ENCODE data around the gene ACTR3C. TPM values are rescaled to one million over a fixed set of nuclear protein-coding genes. Genes with fewer than 3 reads are reported as not detected.
"Not testable (repeated sequence)": the region's sequence is repeated elsewhere in the genome, so short reads cannot be mapped to it uniquely, and the experiment has no call there.

Gene ACTR3C
- total and polyA plus RNA-seq, 2 donors, result 2.9 to 6.2 TPM

GRCh38 chr7:150287815-150288214 lies 35.5 kb downstream of the ACTR3C start:
- H3K36me3 ChIP-seq (ENCODE audit: control insufficient read depth in 2 of 2, insufficient read depth in 2 of 2, low read length in 1 of 2); H3K4me1 ChIP-seq (ENCODE audit: control insufficient read depth in 2 of 2, insufficient read depth in 2 of 2, low read length in 2 of 2); H3K27ac ChIP-seq (ENCODE audit: low read depth in 1 of 2, low read length in 1 of 2); H3K27me3 ChIP-seq (ENCODE audit: control insufficient read depth in 2 of 2, insufficient read depth in 1 of 2, low read length in 1 of 2); H3K4me3 ChIP-seq (ENCODE audit: low read length in 2 of 2); H3K9me3 ChIP-seq (ENCODE audit: control insufficient read depth in 2 of 2, insufficient read depth in 1 of 2, low read length in 1 of 2): not testable (repeated sequence)
- 32% methylated on average over 7 of the region's 7 CpGs for WGBS
- DNase-seq (ENCODE audit: low read depth in 6 of 9, low spot score in 9 of 9), result peak in 1 of 9 donors; percentile 3

- H3K27me3 ChIP-seq (ENCODE audit: control insufficient read depth in 2 of 2, insufficient read depth in 1 of 2, low read length in 1 of 2); H3K36me3 ChIP-seq (ENCODE audit: control insufficient read depth in 2 of 2, insufficient read depth in 2 of 2, low read length in 1 of 2); H3K9me3 ChIP-seq (ENCODE audit: control insufficient read depth in 2 of 2, insufficient read depth in 1 of 2, low read length in 1 of 2); H3K4me3 ChIP-seq (ENCODE audit: low read length in 2 of 2); H3K27ac ChIP-seq (ENCODE audit: low read depth in 1 of 2, low read length in 1 of 2); H3K4me1 ChIP-seq (ENCODE audit: control insufficient read depth in 2 of 2, insufficient read depth in 2 of 2, low read length in 2 of 2): not testable (repeated sequence)
- DNase-seq (ENCODE audit: low read depth in 6 of 9, low spot score in 9 of 9), result peak in 2 of 9 donors; percentile 14 to 40
- 49% methylated on average over 16 of the region's 16 CpGs for WGBS
These were observed 37.2 kb downstream of the ACTR3C start for GRCh38 chr7:150285849-150286754.

- not testable (repeated sequence) for H3K4me1 ChIP-seq (ENCODE audit: control insufficient read depth in 2 of 2, insufficient read depth in 2 of 2, low read length in 2 of 2); H3K27ac ChIP-seq (ENCODE audit: low read depth in 1 of 2, low read length in 1 of 2); H3K9me3 ChIP-seq (ENCODE audit: control insufficient read depth in 2 of 2, insufficient read depth in 1 of 2, low read length in 1 of 2); H3K36me3 ChIP-seq (ENCODE audit: control insufficient read depth in 2 of 2, insufficient read depth in 2 of 2, low read length in 1 of 2); H3K4me3 ChIP-seq (ENCODE audit: low read length in 2 of 2); DNase-seq (ENCODE audit: low read depth in 6 of 9, low spot score in 9 of 9); H3K27me3 ChIP-seq (ENCODE audit: control insufficient read depth in 2 of 2, insufficient read depth in 1 of 2, low read length in 1 of 2)
- WGBS, result over 99% methylated on average over 6 of the region's 6 CpGs
These were observed 39.7 kb downstream of the ACTR3C start for GRCh38 chr7:150283608-150284007.

GRCh38 chr7:150283111-150283510 lies 40.2 kb downstream of the ACTR3C start:
- not testable (repeated sequence) for H3K9me3 ChIP-seq (ENCODE audit: control insufficient read depth in 2 of 2, insufficient read depth in 1 of 2, low read length in 1 of 2); DNase-seq (ENCODE audit: low read depth in 6 of 9, low spot score in 9 of 9); H3K27ac ChIP-seq (ENCODE audit: low read depth in 1 of 2, low read length in 1 of 2); H3K4me1 ChIP-seq (ENCODE audit: control insufficient read depth in 2 of 2, insufficient read depth in 2 of 2, low read length in 2 of 2); H3K27me3 ChIP-seq (ENCODE audit: control insufficient read depth in 2 of 2, insufficient read depth in 1 of 2, low read length in 1 of 2); H3K4me3 ChIP-seq (ENCODE audit: low read length in 2 of 2); H3K36me3 ChIP-seq (ENCODE audit: control insufficient read depth in 2 of 2, insufficient read depth in 2 of 2, low read length in 1 of 2)
- 92% methylated on average over 2 of the region's 3 CpGs for WGBS

- not testable (repeated sequence) for H3K9me3 ChIP-seq (ENCODE audit: control insufficient read depth in 2 of 2, insufficient read depth in 1 of 2, low read length in 1 of 2); H3K27ac ChIP-seq (ENCODE audit: low read depth in 1 of 2, low read length in 1 of 2); DNase-seq (ENCODE audit: low read depth in 6 of 9, low spot score in 9 of 9); H3K36me3 ChIP-seq (ENCODE audit: control insufficient read depth in 2 of 2, insufficient read depth in 2 of 2, low read length in 1 of 2); H3K4me3 ChIP-seq (ENCODE audit: low read length in 2 of 2); H3K27me3 ChIP-seq (ENCODE audit: control insufficient read depth in 2 of 2, insufficient read depth in 1 of 2, low read length in 1 of 2); H3K4me1 ChIP-seq (ENCODE audit: control insufficient read depth in 2 of 2, insufficient read depth in 2 of 2, low read length in 2 of 2)
- 98% methylated on average over 14 of the region's 25 CpGs for WGBS
These were observed 41.5 kb downstream of the ACTR3C start for GRCh38 chr7:150281681-150282403.

- not testable (repeated sequence) for H3K36me3 ChIP-seq (ENCODE audit: control insufficient read depth in 2 of 2, insufficient read depth in 2 of 2, low read length in 1 of 2); H3K4me3 ChIP-seq (ENCODE audit: low read length in 2 of 2); H3K9me3 ChIP-seq (ENCODE audit: control insufficient read depth in 2 of 2, insufficient read depth in 1 of 2, low read length in 1 of 2); DNase-seq (ENCODE audit: low read depth in 6 of 9, low spot score in 9 of 9); H3K27me3 ChIP-seq (ENCODE audit: control insufficient read depth in 2 of 2, insufficient read depth in 1 of 2, low read length in 1 of 2); H3K27ac ChIP-seq (ENCODE audit: low read depth in 1 of 2, low read length in 1 of 2); H3K4me1 ChIP-seq (ENCODE audit: control insufficient read depth in 2 of 2, insufficient read depth in 2 of 2, low read length in 2 of 2)
- 98% methylated on average over 11 of the region's 11 CpGs for WGBS
These were observed 45.0 kb downstream of the ACTR3C start for GRCh38 chr7:150278383-150278782.

- H3K36me3 ChIP-seq (ENCODE audit: control insufficient read depth in 2 of 2, insufficient read depth in 2 of 2, low read length in 1 of 2); H3K27ac ChIP-seq (ENCODE audit: low read depth in 1 of 2, low read length in 1 of 2); H3K4me3 ChIP-seq (ENCODE audit: low read length in 2 of 2); H3K27me3 ChIP-seq (ENCODE audit: control insufficient read depth in 2 of 2, insufficient read depth in 1 of 2, low read length in 1 of 2); H3K4me1 ChIP-seq (ENCODE audit: control insufficient read depth in 2 of 2, insufficient read depth in 2 of 2, low read length in 2 of 2); H3K9me3 ChIP-seq (ENCODE audit: control insufficient read depth in 2 of 2, insufficient read depth in 1 of 2, low read length in 1 of 2): not testable (repeated sequence)
- DNase-seq (ENCODE audit: low read depth in 6 of 9, low spot score in 9 of 9), result peak in 2 of 9 donors; percentile 21 to 34
- 78% methylated on average over 6 of the region's 6 CpGs for WGBS
These were observed 47.1 kb downstream of the ACTR3C start for GRCh38 chr7:150276132-150276695.

- H3K4me1 ChIP-seq (ENCODE audit: control insufficient read depth in 2 of 2, insufficient read depth in 2 of 2, low read length in 2 of 2); DNase-seq (ENCODE audit: low read depth in 6 of 9, low spot score in 9 of 9); H3K36me3 ChIP-seq (ENCODE audit: control insufficient read depth in 2 of 2, insufficient read depth in 2 of 2, low read length in 1 of 2); H3K27ac ChIP-seq (ENCODE audit: low read depth in 1 of 2, low read length in 1 of 2); H3K9me3 ChIP-seq (ENCODE audit: control insufficient read depth in 2 of 2, insufficient read depth in 1 of 2, low read length in 1 of 2); H3K4me3 ChIP-seq (ENCODE audit: low read length in 2 of 2); H3K27me3 ChIP-seq (ENCODE audit: control insufficient read depth in 2 of 2, insufficient read depth in 1 of 2, low read length in 1 of 2): not testable (repeated sequence)
- WGBS, result 62% methylated on average over 6 of the region's 7 CpGs
These were observed 51.4 kb downstream of the ACTR3C start for GRCh38 chr7:150271898-150272297.
